HepG2 (cell line): ENCODE measurements around the gene DNAJC5. TPM values are rescaled to one million over a fixed set of nuclear protein-coding genes. Genes with fewer than 3 reads are reported as not detected.

Source experiments
- CC2D1A ChIP-seq: sonication (generic); formaldehyde crosslinking; IDR thresholded peaks from 2 replicates; pipeline ENCODE4 v1.8.1; 2023; ENCODE audit warnings: mild to moderate bottlenecking, missing genetic modification reagents
- CEBPB ChIP-seq: IDR thresholded peaks from 2 replicates; pipeline ENCODE4 v1.6.1; 2011; ENCODE audit warnings: low read depth, low read length, improper control_type of control experiment, borderline replicate concordance
- HES4 ChIP-seq: sonication (generic); formaldehyde crosslinking; IDR thresholded peaks from 2 replicates; pipeline ENCODE4 v1.9.0; 2021; ENCODE audit warnings: mild to moderate bottlenecking, missing genetic modification reagents, borderline replicate concordance
- HNRNPL ChIP-seq: fragments of 200-400 bp; formaldehyde crosslinking; IDR thresholded peaks from 2 replicates; pipeline ENCODE4 v1.6.1; 2017; ENCODE audit warnings: mild to moderate bottlenecking, low read depth, low read length
- PHF20 ChIP-seq: sonication (generic); formaldehyde crosslinking; IDR thresholded peaks from 2 replicates; pipeline ENCODE4 v1.5.0; 2020; ENCODE audit warnings: mild to moderate bottlenecking, missing genetic modification reagents
- RFXAP ChIP-seq: sonication (generic); formaldehyde crosslinking; IDR thresholded peaks from 2 replicates; pipeline ENCODE4 v1.4.0; 2020; ENCODE audit warnings: missing genetic modification reagents, borderline replicate concordance
- ZNF143 ChIP-seq: sonication (generic); formaldehyde crosslinking; IDR thresholded peaks from 2 replicates; pipeline ENCODE4 v1.4.0; 2020; ENCODE audit warnings: missing genetic modification reagents
- ZNF317 ChIP-seq: sonication (generic); formaldehyde crosslinking; IDR thresholded peaks from 2 replicates; pipeline ENCODE4 v1.5.0; 2020; ENCODE audit warnings: mild to moderate bottlenecking, missing genetic modification reagents
- ZNF329 ChIP-seq: sonication (generic); formaldehyde crosslinking; IDR thresholded peaks from 2 replicates; pipeline ENCODE4 v1.9.0; 2021; ENCODE audit warnings: low read depth, mild to moderate bottlenecking, missing genetic modification reagents
- ZNF446 ChIP-seq: sonication (generic); formaldehyde crosslinking; IDR thresholded peaks from 2 replicates; pipeline ENCODE4 v1.5.0; 2020; ENCODE audit warnings: mild to moderate bottlenecking, missing genetic modification reagents
- ZNF616 ChIP-seq: sonication (generic); formaldehyde crosslinking; IDR thresholded peaks from 2 replicates; pipeline ENCODE4 v1.5.0; 2020; ENCODE audit warnings: low read depth, mild to moderate bottlenecking, missing genetic modification reagents
- ZNF790 ChIP-seq: sonication (generic); formaldehyde crosslinking; IDR thresholded peaks from 2 replicates; pipeline ENCODE4 v1.8.0; 2022; ENCODE audit warnings: missing genetic modification reagents, mild to moderate bottlenecking, borderline replicate concordance
- polyA plus RNA-seq, 8 experiments: library from polyadenylated mRNA; depleted of rRNA in 3 of 8; stranded (reverse) in 7 of 8; unstranded in 1 of 8; fragments of >200 nt; fragmentation: Illumina TruSeq in 4 of 8; extraction: Trizol in 4 of 8; gene quantifications; 2 replicates each; pipeline versions ENCODE4 v1.2.1 to v1.2.3, GENCODE V29; 2011 to 2016; ENCODE audit warnings: low read depth in 4 of 8, missing spikeins in 1 of 8, mixed read lengths in 1 of 8; ENCODE audit not compliant: insufficient read depth in 1 of 8
- total RNA-seq, 5 experiments: library from RNA; depleted of rRNA; stranded (reverse); fragments of >200 nt; fragmentation: Illumina TruSeq; extraction: Trizol; gene quantifications; 2 replicates each; pipeline ENCODE4 v1.2.3, GENCODE V29; 2016; ENCODE audit warnings: low read depth in 1 of 5
- TF ChIP-seq, protein P1 (sequence below): sonication (generic); formaldehyde crosslinking; conservative IDR thresholded peaks from 2 replicates; pipeline ENCODE4 v1.8.0; 2022; ENCODE audit warnings: mild to moderate bottlenecking, moderate library complexity, missing genetic modification reagents
- TF ChIP-seq, protein P2 (sequence below): sonication (generic); formaldehyde crosslinking; IDR thresholded peaks from 2 replicates; pipeline ENCODE4 v1.5.1; 2020; ENCODE audit warnings: missing genetic modification reagents, mild to moderate bottlenecking, borderline replicate concordance
- TF ChIP-seq, protein P3 (sequence below): sonication (generic); IDR thresholded peaks from 2 replicates; pipeline ENCODE4 v1.6.1; 2016; ENCODE audit warnings: low read depth, borderline replicate concordance
- TF ChIP-seq, protein P4 (sequence below): sonication (generic); formaldehyde crosslinking; IDR thresholded peaks from 2 replicates; pipeline ENCODE4 v1.5.0; 2020; ENCODE audit warnings: missing genetic modification reagents
- TF ChIP-seq, protein P5 (sequence below): sonication (generic); formaldehyde crosslinking; IDR thresholded peaks from 2 replicates; pipeline ENCODE4 v1.4.0; 2020; ENCODE audit warnings: missing genetic modification reagents
- TF ChIP-seq, protein P6 (sequence below): sonication (generic); formaldehyde crosslinking; IDR thresholded peaks from 2 replicates; pipeline ENCODE4 v1.5.0; 2020; ENCODE audit warnings: missing genetic modification reagents

Gene DNAJC5
- total and polyA plus RNA-seq, 2 of the 13 experiments (the other 11 are each of a cell fraction or from before 2014, with no cell fraction given) = 42.8 to 64.5 TPM

DNA sequence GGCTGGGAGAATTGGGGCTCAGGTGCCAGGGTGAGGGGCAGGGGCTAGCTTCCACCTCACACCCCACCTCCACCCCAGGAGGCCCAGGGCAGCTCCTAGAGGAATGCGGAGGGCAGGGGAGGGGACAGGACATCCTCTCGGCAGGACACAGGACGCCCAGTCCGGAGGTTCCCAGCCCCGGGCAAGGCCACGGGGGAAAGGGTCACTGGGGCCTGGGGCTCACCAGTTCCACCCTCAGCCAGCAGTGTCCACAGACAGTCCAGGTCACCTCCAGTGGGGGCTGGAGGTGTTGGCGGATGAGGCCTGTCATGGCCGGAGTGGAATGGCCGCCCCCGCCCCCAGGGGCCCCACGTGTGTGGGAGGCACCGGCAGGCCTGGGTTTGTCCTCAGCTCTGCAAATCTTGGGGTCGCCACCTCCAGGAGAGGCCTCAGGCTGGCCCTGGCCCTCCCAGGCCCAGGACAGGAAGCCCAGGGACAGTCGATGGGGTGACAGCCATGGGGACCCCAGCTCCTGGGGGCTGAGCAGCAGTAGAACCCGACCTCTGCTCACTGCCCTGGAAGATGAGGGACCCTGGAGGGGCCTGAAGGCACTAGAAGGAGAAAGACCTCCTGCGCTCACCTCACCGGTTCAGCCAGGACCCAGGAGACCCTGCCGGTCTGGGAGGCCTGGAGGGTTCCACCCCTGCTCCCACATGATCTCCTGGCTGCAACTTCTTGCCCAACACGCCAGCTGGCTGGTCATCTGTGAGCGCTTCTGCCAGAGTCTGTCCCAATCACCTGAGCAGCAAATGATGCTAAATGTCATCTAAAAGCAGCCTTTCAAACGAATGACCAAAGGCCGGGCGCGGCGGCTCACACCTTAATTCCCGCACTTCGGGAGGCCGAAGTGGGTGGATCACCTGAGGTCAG is 46.7 kb upstream of the DNAJC5 start (continued):
- TF ChIP-seq, protein P1, sequence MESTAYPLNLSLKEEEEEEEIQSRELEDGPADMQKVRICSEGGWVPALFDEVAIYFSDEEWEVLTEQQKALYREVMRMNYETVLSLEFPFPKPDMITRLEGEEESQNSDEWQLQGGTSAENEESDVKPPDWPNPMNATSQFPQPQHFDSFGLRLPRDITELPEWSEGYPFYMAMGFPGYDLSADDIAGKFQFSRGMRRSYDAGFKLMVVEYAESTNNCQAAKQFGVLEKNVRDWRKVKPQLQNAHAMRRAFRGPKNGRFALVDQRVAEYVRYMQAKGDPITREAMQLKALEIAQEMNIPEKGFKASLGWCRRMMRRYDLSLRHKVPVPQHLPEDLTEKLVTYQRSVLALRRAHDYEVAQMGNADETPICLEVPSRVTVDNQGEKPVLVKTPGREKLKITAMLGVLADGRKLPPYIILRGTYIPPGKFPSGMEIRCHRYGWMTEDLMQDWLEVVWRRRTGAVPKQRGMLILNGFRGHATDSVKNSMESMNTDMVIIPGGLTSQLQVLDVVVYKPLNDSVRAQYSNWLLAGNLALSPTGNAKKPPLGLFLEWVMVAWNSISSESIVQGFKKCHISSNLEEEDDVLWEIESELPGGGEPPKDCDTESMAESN = no peak
- 0 out of 2 replicates have a peak, but pooled peaks have one; percentile 43 for TF ChIP-seq HNRNPL
- TF ChIP-seq, protein P2, sequence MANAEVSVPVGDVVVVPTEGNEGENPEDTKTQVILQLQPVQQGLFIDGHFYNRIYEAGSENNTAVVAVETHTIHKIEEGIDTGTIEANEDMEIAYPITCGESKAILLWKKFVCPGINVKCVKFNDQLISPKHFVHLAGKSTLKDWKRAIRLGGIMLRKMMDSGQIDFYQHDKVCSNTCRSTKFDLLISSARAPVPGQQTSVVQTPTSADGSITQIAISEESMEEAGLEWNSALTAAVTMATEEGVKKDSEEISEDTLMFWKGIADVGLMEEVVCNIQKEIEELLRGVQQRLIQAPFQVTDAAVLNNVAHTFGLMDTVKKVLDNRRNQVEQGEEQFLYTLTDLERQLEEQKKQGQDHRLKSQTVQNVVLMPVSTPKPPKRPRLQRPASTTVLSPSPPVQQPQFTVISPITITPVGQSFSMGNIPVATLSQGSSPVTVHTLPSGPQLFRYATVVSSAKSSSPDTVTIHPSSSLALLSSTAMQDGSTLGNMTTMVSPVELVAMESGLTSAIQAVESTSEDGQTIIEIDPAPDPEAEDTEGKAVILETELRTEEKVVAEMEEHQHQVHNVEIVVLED (CRISPR knock-in tag) = no peak
- TF ChIP-seq, protein P3, sequence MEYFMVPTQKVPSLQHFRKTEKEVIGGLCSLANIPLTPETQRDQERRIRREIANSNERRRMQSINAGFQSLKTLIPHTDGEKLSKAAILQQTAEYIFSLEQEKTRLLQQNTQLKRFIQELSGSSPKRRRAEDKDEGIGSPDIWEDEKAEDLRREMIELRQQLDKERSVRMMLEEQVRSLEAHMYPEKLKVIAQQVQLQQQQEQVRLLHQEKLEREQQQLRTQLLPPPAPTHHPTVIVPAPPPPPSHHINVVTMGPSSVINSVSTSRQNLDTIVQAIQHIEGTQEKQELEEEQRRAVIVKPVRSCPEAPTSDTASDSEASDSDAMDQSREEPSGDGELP = peak; percentile 90
- no peak for TF ChIP-seq ZNF143 (CRISPR knock-in tag)
- TF ChIP-seq PHF20 (CRISPR knock-in tag) = no peak
- TF ChIP-seq RFXAP = no peak
- TF ChIP-seq, protein P4, sequence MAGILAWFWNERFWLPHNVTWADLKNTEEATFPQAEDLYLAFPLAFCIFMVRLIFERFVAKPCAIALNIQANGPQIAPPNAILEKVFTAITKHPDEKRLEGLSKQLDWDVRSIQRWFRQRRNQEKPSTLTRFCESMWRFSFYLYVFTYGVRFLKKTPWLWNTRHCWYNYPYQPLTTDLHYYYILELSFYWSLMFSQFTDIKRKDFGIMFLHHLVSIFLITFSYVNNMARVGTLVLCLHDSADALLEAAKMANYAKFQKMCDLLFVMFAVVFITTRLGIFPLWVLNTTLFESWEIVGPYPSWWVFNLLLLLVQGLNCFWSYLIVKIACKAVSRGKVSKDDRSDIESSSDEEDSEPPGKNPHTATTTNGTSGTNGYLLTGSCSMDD (CRISPR knock-in tag) = no peak
- TF ChIP-seq, protein P5, sequence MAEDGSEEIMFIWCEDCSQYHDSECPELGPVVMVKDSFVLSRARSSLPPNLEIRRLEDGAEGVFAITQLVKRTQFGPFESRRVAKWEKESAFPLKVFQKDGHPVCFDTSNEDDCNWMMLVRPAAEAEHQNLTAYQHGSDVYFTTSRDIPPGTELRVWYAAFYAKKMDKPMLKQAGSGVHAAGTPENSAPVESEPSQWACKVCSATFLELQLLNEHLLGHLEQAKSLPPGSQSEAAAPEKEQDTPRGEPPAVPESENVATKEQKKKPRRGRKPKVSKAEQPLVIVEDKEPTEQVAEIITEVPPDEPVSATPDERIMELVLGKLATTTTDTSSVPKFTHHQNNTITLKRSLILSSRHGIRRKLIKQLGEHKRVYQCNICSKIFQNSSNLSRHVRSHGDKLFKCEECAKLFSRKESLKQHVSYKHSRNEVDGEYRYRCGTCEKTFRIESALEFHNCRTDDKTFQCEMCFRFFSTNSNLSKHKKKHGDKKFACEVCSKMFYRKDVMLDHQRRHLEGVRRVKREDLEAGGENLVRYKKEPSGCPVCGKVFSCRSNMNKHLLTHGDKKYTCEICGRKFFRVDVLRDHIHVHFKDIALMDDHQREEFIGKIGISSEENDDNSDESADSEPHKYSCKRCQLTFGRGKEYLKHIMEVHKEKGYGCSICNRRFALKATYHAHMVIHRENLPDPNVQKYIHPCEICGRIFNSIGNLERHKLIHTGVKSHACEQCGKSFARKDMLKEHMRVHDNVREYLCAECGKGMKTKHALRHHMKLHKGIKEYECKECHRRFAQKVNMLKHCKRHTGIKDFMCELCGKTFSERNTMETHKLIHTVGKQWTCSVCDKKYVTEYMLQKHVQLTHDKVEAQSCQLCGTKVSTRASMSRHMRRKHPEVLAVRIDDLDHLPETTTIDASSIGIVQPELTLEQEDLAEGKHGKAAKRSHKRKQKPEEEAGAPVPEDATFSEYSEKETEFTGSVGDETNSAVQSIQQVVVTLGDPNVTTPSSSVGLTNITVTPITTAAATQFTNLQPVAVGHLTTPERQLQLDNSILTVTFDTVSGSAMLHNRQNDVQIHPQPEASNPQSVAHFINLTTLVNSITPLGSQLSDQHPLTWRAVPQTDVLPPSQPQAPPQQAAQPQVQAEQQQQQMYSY = no peak
- no peak for TF ChIP-seq ZNF329 (CRISPR knock-in tag)
- TF ChIP-seq, protein P6, sequence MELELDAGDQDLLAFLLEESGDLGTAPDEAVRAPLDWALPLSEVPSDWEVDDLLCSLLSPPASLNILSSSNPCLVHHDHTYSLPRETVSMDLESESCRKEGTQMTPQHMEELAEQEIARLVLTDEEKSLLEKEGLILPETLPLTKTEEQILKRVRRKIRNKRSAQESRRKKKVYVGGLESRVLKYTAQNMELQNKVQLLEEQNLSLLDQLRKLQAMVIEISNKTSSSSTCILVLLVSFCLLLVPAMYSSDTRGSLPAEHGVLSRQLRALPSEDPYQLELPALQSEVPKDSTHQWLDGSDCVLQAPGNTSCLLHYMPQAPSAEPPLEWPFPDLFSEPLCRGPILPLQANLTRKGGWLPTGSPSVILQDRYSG (CRISPR knock-in tag) = no peak
- no peak for TF ChIP-seq ZNF616
- TF ChIP-seq CEBPB = peak; percentile 88
- TF ChIP-seq HES4 (CRISPR knock-in tag) = 0 out of 2 replicates have a peak, but pooled peaks have one; percentile 64
- no peak for TF ChIP-seq ZNF790 (CRISPR knock-in tag)
- no peak for TF ChIP-seq ZNF446 (CRISPR knock-in tag)
- TF ChIP-seq ZNF317 (CRISPR knock-in tag) = 0 out of 2 replicates have a peak, but pooled peaks have one; percentile 5
- TF ChIP-seq CC2D1A (CRISPR knock-in tag) = no peak
